ENCODE results near the gene CDHR3. TPM values are rescaled to one million over a fixed set of nuclear protein-coding genes. Genes with fewer than 3 reads are reported as not detected.

CDHR3 gene
- total and polyA plus RNA-seq, 2 of the 8 experiments (the other 6 are each of a cell fraction or from before 2014, with no cell fraction given), result 6.4 to 6.8 TPM

GRCh38 chr7:106062521-106062931 is 99.5 kb downstream of the CDHR3 start:
- TF ChIP-seq RBBP5 (IDR thresholded peaks at IDR 0.05; ENCODE audit: borderline replicate concordance, low read depth, low read length), result no peak
- TF ChIP-seq SP1 (IDR thresholded peaks at IDR 0.05; ENCODE audit: low read depth, low read length), result no peak
- TF ChIP-seq NANOG (IDR thresholded peaks at IDR 0.05; ENCODE audit: insufficient read depth, low read depth, low read length, poor library complexity, severe bottlenecking), result no peak
- no peak for FAIRE-seq
- WGBS, 2 experiments (ENCODE audit: extremely low coverage in 1 of 2, insufficient coverage in 1 of 2, insufficient read length in 1 of 2, insufficient replicate concordance in 2 of 2, low coverage in 1 of 2, low lambda C conversion rate in 2 of 2, missing lambda C conversion rate in 1 of 2), result 88% methylated on average over 2 of the region's 2 CpGs; no CpG with 5 or more reads in 1 of the 2 experiments

More at GRCh38 chr7:106062521-106062931, 99.5 kb downstream of the CDHR3 start:
- H3K4me1 ChIP-seq (replicated peaks in 1 of 4; ENCODE audit: control insufficient read depth in 3 of 4, insufficient read depth in 4 of 4, low read length in 3 of 4), result peaks cover 0 to 8% (median 0%) of the 10 kb centered on the region in 4 experiments; a peak in 1 of 7 replicates
- no peak overlapping the region for H2AFZ ChIP-seq (ENCODE audit: low read length)
- H3K79me2 ChIP-seq (ENCODE audit: control insufficient read depth in 1 of 2, insufficient read depth in 2 of 2, low read length in 2 of 2), result no peaks in the 10 kb centered on the region
- no peak overlapping the region for H4K91ac ChIP-seq (replicated peaks; ENCODE audit: insufficient read length, low read length)
- peaks cover 4 to 5% of the 10 kb centered on the region in 2 experiments; a peak in 2 of 4 replicates for H3K9me3 ChIP-seq (ENCODE audit: insufficient read depth in 2 of 2, low read depth in 1 of 2, low read length in 1 of 2)
- peak overlapping the region; percentile 66; the same call in 1 of the 2 replicates for H2BK5ac ChIP-seq (ENCODE audit: low read depth, low read length)
- H3K27me3 ChIP-seq (replicated peaks in 1 of 4; ENCODE audit: control insufficient read depth in 3 of 4, extremely low read depth in 1 of 4, insufficient read depth in 3 of 4, low read length in 3 of 4), result no peaks in the 10 kb centered on the region
- no peak overlapping the region for H2BK12ac ChIP-seq (ENCODE audit: low read depth, low read length)
- no peaks in the 10 kb centered on the region for H3K36me3 ChIP-seq (ENCODE audit: control insufficient read depth in 2 of 4, insufficient read depth in 4 of 4, low read length in 3 of 4)
- H3K56ac ChIP-seq (replicated peaks; ENCODE audit: insufficient read length, low read depth, low read length), result no peak overlapping the region
- no peak overlapping the region for H3K4me3 ChIP-seq (ENCODE audit: extremely low read depth in 1 of 4, insufficient read depth in 2 of 4, low read depth in 3 of 4, low read length in 4 of 4)
- no peak overlapping the region for H4K5ac ChIP-seq (ENCODE audit: insufficient read length, low read depth, low read length)
- no peaks in the 10 kb centered on the region for H4K20me1 ChIP-seq (replicated peaks in 1 of 2; ENCODE audit: control insufficient read depth in 1 of 2, insufficient read depth in 2 of 2, low read length in 2 of 2)
- no peak overlapping the region for H3K18ac ChIP-seq (ENCODE audit: extremely low read depth, low read length)
- H3K9ac ChIP-seq (replicated peaks in 1 of 4; ENCODE audit: extremely low read depth in 1 of 4, low read depth in 3 of 4, low read length in 3 of 4), result no peak overlapping the region
- DNase-seq (ENCODE audit: low read depth in 1 of 2, low spot score in 2 of 2), result no peak
- no peak overlapping the region for H3K14ac ChIP-seq (ENCODE audit: insufficient read length)
- no peak overlapping the region for H3K4ac ChIP-seq (replicated peaks; ENCODE audit: insufficient read length, low read depth, low read length)
- no peak overlapping the region for H2AK5ac ChIP-seq (ENCODE audit: low read depth, low read length)
- H3K23me2 ChIP-seq (ENCODE audit: low read depth, low read length), result no peaks in the 10 kb centered on the region
- H2BK15ac ChIP-seq (ENCODE audit: low read length), result no peak overlapping the region
- POLR2A ChIA-PET (ENCODE audit: partially characterized antibody), result no interaction called here
- no peak overlapping the region for H3K23ac ChIP-seq (ENCODE audit: insufficient read length)
- CTCF ChIA-PET (ENCODE audit: partially characterized antibody), result interaction anchor here (0.7 to 13.0 kb wide), 3 partner anchors 12 to 160 kb away, joined by 3 to 154 read pairs (median 5); no protein-coding TSS in a partner anchor
- H2BK20ac ChIP-seq (ENCODE audit: low read length), result peak overlapping the region; percentile 48; the same call in 1 of the 2 replicates
- H3K79me1 ChIP-seq (ENCODE audit: low read depth, low read length), result no peaks in the 10 kb centered on the region
- no peak overlapping the region for H2BK120ac ChIP-seq (replicated peaks; ENCODE audit: low read depth, low read length)
- H3K4me2 ChIP-seq (ENCODE audit: insufficient read depth in 1 of 2, low read depth in 2 of 2, low read length in 2 of 2), result no peak overlapping the region
- H3K27ac ChIP-seq (ENCODE audit: low read depth, low read length), result no peak overlapping the region
- H4K8ac ChIP-seq (ENCODE audit: extremely low read depth, insufficient read depth, low read length), result no peak overlapping the region
